Neural progenitor cell (in vitro differentiated cells): ENCODE results near the gene CD200R1.

Experiments
- EZH2 ChIP-seq: fragments of 200-600 bp; sonication (generic); IDR thresholded peaks from 2 replicates; pipeline ENCODE4 v1.6.1; 2017; ENCODE audit warnings: antibody characterized with exemption, mild to moderate bottlenecking, moderate library complexity
- TF ChIP-seq, protein P1 (sequence below): fragments of 200-600 bp; sonication (generic); IDR thresholded peaks from 2 replicates; pipeline ENCODE4 v1.5.1; 2017; ENCODE audit warnings: antibody characterized with exemption, mild to moderate bottlenecking

- TF ChIP-seq, protein P1, sequence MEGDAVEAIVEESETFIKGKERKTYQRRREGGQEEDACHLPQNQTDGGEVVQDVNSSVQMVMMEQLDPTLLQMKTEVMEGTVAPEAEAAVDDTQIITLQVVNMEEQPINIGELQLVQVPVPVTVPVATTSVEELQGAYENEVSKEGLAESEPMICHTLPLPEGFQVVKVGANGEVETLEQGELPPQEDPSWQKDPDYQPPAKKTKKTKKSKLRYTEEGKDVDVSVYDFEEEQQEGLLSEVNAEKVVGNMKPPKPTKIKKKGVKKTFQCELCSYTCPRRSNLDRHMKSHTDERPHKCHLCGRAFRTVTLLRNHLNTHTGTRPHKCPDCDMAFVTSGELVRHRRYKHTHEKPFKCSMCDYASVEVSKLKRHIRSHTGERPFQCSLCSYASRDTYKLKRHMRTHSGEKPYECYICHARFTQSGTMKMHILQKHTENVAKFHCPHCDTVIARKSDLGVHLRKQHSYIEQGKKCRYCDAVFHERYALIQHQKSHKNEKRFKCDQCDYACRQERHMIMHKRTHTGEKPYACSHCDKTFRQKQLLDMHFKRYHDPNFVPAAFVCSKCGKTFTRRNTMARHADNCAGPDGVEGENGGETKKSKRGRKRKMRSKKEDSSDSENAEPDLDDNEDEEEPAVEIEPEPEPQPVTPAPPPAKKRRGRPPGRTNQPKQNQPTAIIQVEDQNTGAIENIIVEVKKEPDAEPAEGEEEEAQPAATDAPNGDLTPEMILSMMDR: no peak
- no peak for TF ChIP-seq EZH2
Observed at GRCh38 chr3:112974894-112975293, at the start of gene CD200R1.
